ENCODE results near the gene SNAP91.

DNA sequence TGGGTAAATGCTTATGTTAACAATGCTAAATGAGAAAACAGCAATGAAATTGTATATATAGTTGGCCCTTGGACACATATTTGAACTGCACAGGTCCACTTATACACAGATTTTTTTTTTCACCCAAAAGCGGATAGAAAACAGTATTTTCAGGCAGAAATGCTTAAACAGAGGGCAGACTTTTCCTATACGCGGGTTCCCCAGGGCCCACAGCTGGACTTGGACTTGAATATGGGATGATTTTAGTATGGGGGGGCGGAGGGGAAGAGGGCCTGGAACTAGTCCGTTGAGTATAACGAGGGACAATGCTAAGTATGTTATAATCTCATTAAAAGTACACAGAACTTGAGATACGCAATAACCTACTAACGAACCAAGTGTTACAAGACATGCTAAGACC is 197.6 kb downstream of the SNAP91 start:
- TF ChIP-seq, protein P1, sequence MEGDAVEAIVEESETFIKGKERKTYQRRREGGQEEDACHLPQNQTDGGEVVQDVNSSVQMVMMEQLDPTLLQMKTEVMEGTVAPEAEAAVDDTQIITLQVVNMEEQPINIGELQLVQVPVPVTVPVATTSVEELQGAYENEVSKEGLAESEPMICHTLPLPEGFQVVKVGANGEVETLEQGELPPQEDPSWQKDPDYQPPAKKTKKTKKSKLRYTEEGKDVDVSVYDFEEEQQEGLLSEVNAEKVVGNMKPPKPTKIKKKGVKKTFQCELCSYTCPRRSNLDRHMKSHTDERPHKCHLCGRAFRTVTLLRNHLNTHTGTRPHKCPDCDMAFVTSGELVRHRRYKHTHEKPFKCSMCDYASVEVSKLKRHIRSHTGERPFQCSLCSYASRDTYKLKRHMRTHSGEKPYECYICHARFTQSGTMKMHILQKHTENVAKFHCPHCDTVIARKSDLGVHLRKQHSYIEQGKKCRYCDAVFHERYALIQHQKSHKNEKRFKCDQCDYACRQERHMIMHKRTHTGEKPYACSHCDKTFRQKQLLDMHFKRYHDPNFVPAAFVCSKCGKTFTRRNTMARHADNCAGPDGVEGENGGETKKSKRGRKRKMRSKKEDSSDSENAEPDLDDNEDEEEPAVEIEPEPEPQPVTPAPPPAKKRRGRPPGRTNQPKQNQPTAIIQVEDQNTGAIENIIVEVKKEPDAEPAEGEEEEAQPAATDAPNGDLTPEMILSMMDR (IDR thresholded peaks at IDR 0.05): no peak
- TF ChIP-seq POLR2A (IDR thresholded peaks at IDR 0.05): no peak

All from adrenal gland (tissue), 5 donors.